A549 (cell line): ENCODE data around the gene MAP2. TPM values are rescaled to one million over a fixed set of nuclear protein-coding genes. Genes with fewer than 3 reads are reported as not detected.

Source experiments
- ATAC-seq, 2 experiments: fragments of 200-7000 bp in 1 of 2; fragments of >200 bp in 1 of 2; cut with Nextera tagmentation in 1 of 2; cut with Tn5 transposase in 1 of 2; 3 replicates each; pipeline versions ENCODE4 v1.8.0 to v1.9.1; 2018 to 2020; ENCODE audit warnings: mild to moderate bottlenecking in 1 of 2, moderate library complexity in 1 of 2
- CTCF ChIA-PET: fragments of 300-600 bp; sonication (Branson Sonifier 250); formaldehyde crosslinking; extraction: SDS; loops from one replicate; lab custom pipeline; 2021; ENCODE audit warnings: antibody characterized with exemption, inconsistent platforms; lab: Yijun Ruan, JAX
- POLR2A ChIA-PET: fragments of 350-600 bp; formaldehyde crosslinking; extraction: SDS; loops from one replicate; lab custom pipeline; 2021; ENCODE audit warnings: antibody characterized with exemption, inconsistent platforms; lab: Yijun Ruan, JAX
- DNase-seq, 2 experiments: peaks; one replicate each; pipeline versions ENCODE4 v3.0.0 to v3.0.0-alpha.2; 2011 to 2016; ENCODE audit warnings: low read depth in 1 of 2, low spot score in 1 of 2
- FAIRE-seq: peaks from 2 replicates; lab custom pipeline; 2011; peaks lifted over from hg19 to GRCh38; lab: Jason Lieb, UNC
- H3K27ac ChIP-seq, 2 experiments: fragments of >200 bp; sonication (Bioruptor Twin); formaldehyde crosslinking; 3 replicates each; pipeline ENCODE4 v1.5.1; 2016 to 2017
- H3K4me1 ChIP-seq: fragments of >200 bp; sonication (Bioruptor Twin); formaldehyde crosslinking; 3 replicates; pipeline ENCODE4 v1.6.1; 2016
- H3K4me2 ChIP-seq: fragments of >200 bp; sonication (Bioruptor Twin); formaldehyde crosslinking; 3 replicates; pipeline ENCODE4 v1.6.1; 2016
- H3K4me3 ChIP-seq: fragments of >200 bp; sonication (Bioruptor Twin); formaldehyde crosslinking; 3 replicates; pipeline ENCODE4 v1.5.1; 2016
- H3K9me3 ChIP-seq: fragments of >200 bp; sonication (Bioruptor Twin); formaldehyde crosslinking; 3 replicates; pipeline ENCODE4 v1.6.1; 2016
- BCL3 ChIP-seq: fragments of >200 bp; sonication (Bioruptor Twin); formaldehyde crosslinking; IDR thresholded peaks from 3 replicates; pipeline ENCODE4 v1.6.1; 2016
- CHD4 ChIP-seq: fragments of 200-600 bp; sonication (generic); IDR thresholded peaks from 2 replicates; pipeline ENCODE4 v1.6.1; 2016; ENCODE audit warnings: antibody characterized with exemption, mild to moderate bottlenecking, borderline replicate concordance
- CTCF ChIP-seq: fragments of >200 bp; sonication (Bioruptor Twin); formaldehyde crosslinking; IDR thresholded peaks from 3 replicates; pipeline ENCODE4 v1.5.1; 2016
- FOSB ChIP-seq: fragments of 250-450 bp; sonication (Bioruptor Pico); IDR thresholded peaks from 2 replicates; pipeline ENCODE4 v1.5.0; 2020; ENCODE audit warnings: mild to moderate bottlenecking, moderate library complexity
- GATA3 ChIP-seq: IDR thresholded peaks from 2 replicates; pipeline ENCODE4 v1.6.1; 2012; ENCODE audit warnings: borderline replicate concordance
- HMGXB4 ChIP-seq: fragments of 250-450 bp; sonication (Bioruptor Pico); IDR thresholded peaks from 2 replicates; pipeline ENCODE4 v1.5.0; 2021; ENCODE audit warnings: mild to moderate bottlenecking, moderate library complexity, borderline replicate concordance
- PHF8 ChIP-seq: fragments of 200-600 bp; sonication (generic); IDR thresholded peaks from 2 replicates; pipeline ENCODE4 v1.6.1; 2016; ENCODE audit warnings: low read depth, mild to moderate bottlenecking, antibody characterized with exemption, moderate library complexity, borderline replicate concordance
- REST ChIP-seq: fragments of 200-600 bp; sonication (generic); IDR thresholded peaks from 2 replicates; pipeline ENCODE4 v1.6.1; 2016; ENCODE audit warnings: antibody characterized with exemption, mild to moderate bottlenecking, moderate library complexity
- SMC3 ChIP-seq: fragments of >200 bp; sonication (Bioruptor Twin); formaldehyde crosslinking; IDR thresholded peaks from 3 replicates; pipeline ENCODE4 v1.6.1; 2018; ENCODE audit warnings: inconsistent platforms
- TP53 ChIP-seq: fragments of 250-450 bp; sonication (Bioruptor Pico); IDR thresholded peaks from 2 replicates; pipeline ENCODE4 v1.5.0; 2021; ENCODE audit warnings: mild to moderate bottlenecking, moderate library complexity
- ZSCAN20 ChIP-seq: fragments of 250-450 bp; sonication (Bioruptor Pico); IDR thresholded peaks from 2 replicates; pipeline ENCODE4 v1.8.0; 2022; ENCODE audit warnings: mild to moderate bottlenecking, moderate library complexity
- whole genome bisulfite sequencing: methylation state at CpG from one replicate; pipeline ENCODE4 v1.1.6; 2017; ENCODE audit errors: missing lambda C conversion rate; 5-methylcytosine and 5-hydroxymethylcytosine counted together
- polyA plus RNA-seq, 4 experiments: library from polyadenylated mRNA; depleted of rRNA in 3 of 4; stranded (reverse); fragments of >200 nt; fragmentation: RNase III in 1 of 4; extraction: RNeasy Plus Mini Kit Qiagen cat#74134 plus additional on column Dnase treatment in 1 of 4; gene quantifications; 2 replicates in 3 of 4; 3 replicates in 1 of 4; pipeline ENCODE4 v1.2.3, GENCODE V29; 2011 to 2017

MAP2 gene
- polyA plus RNA-seq, 2 of the 4 experiments (the other 2 are of a cell fraction), result 0.53 to 1.8 TPM

GRCh38 chr2:209401788-209402187, 22.1 kb upstream of the MAP2 start:
- TF ChIP-seq TP53 (CRISPR knock-in tag) (no peak), GATA3 (no peak)
- FAIRE-seq, result no peak
- 42% methylated on average over 3 of the region's 3 CpGs for WGBS
- no peak for DNase-seq
- no peaks in the 10 kb centered on the region for H3K4me1 ChIP-seq
- POLR2A ChIA-PET, result no interaction called here
- CTCF ChIA-PET, result interaction anchor here (0.9 kb wide), 1 partner anchor 67 kb away, joined by 3 read pairs; no protein-coding TSS in a partner anchor
- no peak overlapping the region for H3K4me2 ChIP-seq
- no peak overlapping the region for H3K27ac ChIP-seq
- no peak overlapping the region for H3K4me3 ChIP-seq
- no peak for ATAC-seq
- no peaks in the 10 kb centered on the region for H3K9me3 ChIP-seq

- Histone ChIP-seq H3K27ac (no peak overlapping the region), H3K4me3 (no peak overlapping the region), H3K4me2 (no peak overlapping the region), H3K4me1 (no peaks in the 10 kb centered on the region), H3K9me3 (no peaks in the 10 kb centered on the region; the same call in 2 of the 3 replicates)
- TF ChIP-seq REST, result no peak
- TF ChIP-seq SMC3, result no peak
- TF ChIP-seq CTCF, result no peak
- TF ChIP-seq FOSB (CRISPR knock-in tag), result no peak
- TF ChIP-seq PHF8, result no peak
- ChIA-PET CTCF (no interaction called here), POLR2A (no interaction called here)
- 40% methylated on average over 1 of the region's 1 CpG for WGBS
- ATAC-seq (no peak), DNase-seq (no peak), FAIRE-seq (no peak)
These were observed 12.6 kb upstream of the MAP2 start for GRCh38 chr2:209411296-209411695.

- Histone ChIP-seq H3K4me3 (no peak overlapping the region), H3K4me2 (no peak overlapping the region), H3K27ac (no peak overlapping the region), H3K9me3 (no peaks in the 10 kb centered on the region; the same call in 2 of the 3 replicates), H3K4me1 (no peaks in the 10 kb centered on the region)
- TF ChIP-seq BCL3, result no peak
- no peak for TF ChIP-seq FOSB (CRISPR knock-in tag)
- 43% methylated on average over 4 of the region's 4 CpGs for WGBS
- POLR2A ChIA-PET, result no interaction called here
- no peak for DNase-seq
- ATAC-seq, result no peak
- FAIRE-seq, result no peak
- CTCF ChIA-PET, result interaction anchor here (1.6 kb wide), 1 partner anchor 12 kb away, joined by 5 read pairs; the partner anchor contains the start of gene MAP2
These were observed 12.1 kb upstream of the MAP2 start for GRCh38 chr2:209411718-209412117.

- ATAC-seq (no peak), DNase-seq (no peak), FAIRE-seq (no peak)
- no peak for TF ChIP-seq CHD4
- TF ChIP-seq HMGXB4 (CRISPR knock-in tag), result no peak
- no peak for TF ChIP-seq ZSCAN20 (CRISPR knock-in tag)
- Histone ChIP-seq H3K4me2 (no peak overlapping the region), H3K4me3 (no peak overlapping the region), H3K9me3 (no peaks in the 10 kb centered on the region; the same call in 2 of the 3 replicates), H3K27ac (no peak overlapping the region), H3K4me1 (no peaks in the 10 kb centered on the region)
- POLR2A ChIA-PET, result no interaction called here
- CTCF ChIA-PET, result interaction anchor here (1.6 kb wide), 1 partner anchor 10 kb away, joined by 5 read pairs; the partner anchor contains the start of gene MAP2
- 79% methylated on average over 1 of the region's 1 CpG for WGBS
These were observed 10.4 kb upstream of the MAP2 start for GRCh38 chr2:209413311-209414014.
